ENCODE results near the gene RIT2.

GRCh38 chr18:43134876-43135275 lies 19.4 kb upstream of the RIT2 start:
- no peak for TF ChIP-seq POLR2A (IDR thresholded peaks at IDR 0.05; ENCODE audit: low read depth, low read length)
- no peak for TF ChIP-seq TAF1 (IDR thresholded peaks at IDR 0.05; ENCODE audit: borderline replicate concordance, low read depth, low read length)
- TF ChIP-seq POLR2AphosphoS5 (IDR thresholded peaks at IDR 0.05; ENCODE audit: low read depth, low read length), result no peak
